ENCODE measurements around the gene CDK5RAP1. TPM values are rescaled to one million over a fixed set of nuclear protein-coding genes. Genes with fewer than 3 reads are reported as not detected.

The CDK5RAP1 gene
- total RNA-seq, 2 experiments from 2014 or later = 32.1 to 49.4 TPM

GRCh38 chr20:33337531-33338165, 63.7 kb downstream of the CDK5RAP1 start:
- CTCF ChIA-PET (ENCODE audit: unreplicated experiment) = no interaction called here
- peak overlapping the region; percentile 12; the same call in 1 of the 2 replicates for H3K4me2 ChIP-seq (ENCODE audit: low read length)
- no peaks in the 10 kb centered on the region for H3K9me2 ChIP-seq (ENCODE audit: insufficient read depth, low read length)
- peaks cover 11% of the 10 kb centered on the region for H3K4me1 ChIP-seq (ENCODE audit: insufficient read depth, low read length, poor library complexity, severe bottlenecking)
- POLR2A ChIA-PET = no interaction called here
- TF ChIP-seq, protein P1, sequence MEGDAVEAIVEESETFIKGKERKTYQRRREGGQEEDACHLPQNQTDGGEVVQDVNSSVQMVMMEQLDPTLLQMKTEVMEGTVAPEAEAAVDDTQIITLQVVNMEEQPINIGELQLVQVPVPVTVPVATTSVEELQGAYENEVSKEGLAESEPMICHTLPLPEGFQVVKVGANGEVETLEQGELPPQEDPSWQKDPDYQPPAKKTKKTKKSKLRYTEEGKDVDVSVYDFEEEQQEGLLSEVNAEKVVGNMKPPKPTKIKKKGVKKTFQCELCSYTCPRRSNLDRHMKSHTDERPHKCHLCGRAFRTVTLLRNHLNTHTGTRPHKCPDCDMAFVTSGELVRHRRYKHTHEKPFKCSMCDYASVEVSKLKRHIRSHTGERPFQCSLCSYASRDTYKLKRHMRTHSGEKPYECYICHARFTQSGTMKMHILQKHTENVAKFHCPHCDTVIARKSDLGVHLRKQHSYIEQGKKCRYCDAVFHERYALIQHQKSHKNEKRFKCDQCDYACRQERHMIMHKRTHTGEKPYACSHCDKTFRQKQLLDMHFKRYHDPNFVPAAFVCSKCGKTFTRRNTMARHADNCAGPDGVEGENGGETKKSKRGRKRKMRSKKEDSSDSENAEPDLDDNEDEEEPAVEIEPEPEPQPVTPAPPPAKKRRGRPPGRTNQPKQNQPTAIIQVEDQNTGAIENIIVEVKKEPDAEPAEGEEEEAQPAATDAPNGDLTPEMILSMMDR (conservative IDR thresholded peaks at IDR 0.05; ENCODE audit: low read length) = no peak
- no peak for TF ChIP-seq EZH2phosphoT487 (IDR thresholded peaks at IDR 0.05; ENCODE audit: borderline replicate concordance, low read depth, low read length)
- no peaks in the 10 kb centered on the region for H4K20me1 ChIP-seq (ENCODE audit: insufficient read depth, low read length)
- intact Hi-C loops (cut with micrococcal nuclease; ENCODE audit: unreplicated experiment) = no loop called here
- H3K4me3 ChIP-seq (ENCODE audit: low read depth, low read length, poor library complexity, severe bottlenecking) = no peak overlapping the region
- H3K36me3 ChIP-seq (ENCODE audit: insufficient read depth, low read length) = no peaks in the 10 kb centered on the region
- no peak for DNase-seq (ENCODE audit: low spot score)
- H2AFZ ChIP-seq (ENCODE audit: low read length) = peak overlapping the region; percentile 36; the same call in 1 of the 2 replicates
- no peaks in the 10 kb centered on the region for H3K9me3 ChIP-seq (ENCODE audit: low read length)
- no TSS peak for BruUV-seq (replicated peaks)
- no peaks in the 10 kb centered on the region for H3K79me2 ChIP-seq (ENCODE audit: insufficient read depth, low read depth, low read length)
- no peak overlapping the region for H3K27ac ChIP-seq (ENCODE audit: low read depth, low read length, poor library complexity, severe bottlenecking)

DNA sequence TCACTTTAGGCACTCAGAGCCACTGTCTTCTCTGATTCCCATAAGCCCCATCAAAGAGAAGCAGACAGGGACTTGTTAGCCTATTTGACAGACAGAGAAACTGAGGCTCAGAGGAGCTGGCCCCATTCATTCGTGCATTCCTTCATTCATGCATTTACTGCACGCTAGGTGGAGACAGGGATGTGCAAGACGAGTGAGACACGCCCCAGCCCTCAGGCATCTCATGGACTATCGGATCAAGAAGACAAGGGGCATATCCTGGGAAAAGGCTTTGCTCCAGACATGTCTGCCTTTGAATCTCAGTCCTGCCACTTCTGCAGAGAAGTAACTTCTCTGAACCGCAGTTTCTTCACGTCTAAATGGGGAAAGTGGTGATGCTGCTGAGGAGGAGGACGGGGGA, 64.2 kb downstream of the CDK5RAP1 start:
- intact Hi-C loops (cut with micrococcal nuclease; ENCODE audit: unreplicated experiment) = no loop called here
- DNase-seq (ENCODE audit: low spot score) = no peak
- Histone ChIP-seq H3K4me2 (ENCODE audit: low read length) (no peak overlapping the region), H3K79me2 (ENCODE audit: insufficient read depth, low read depth, low read length) (no peaks in the 10 kb centered on the region), H3K4me1 (ENCODE audit: insufficient read depth, low read length, poor library complexity, severe bottlenecking) (peaks cover 11% of the 10 kb centered on the region), H2AFZ (ENCODE audit: low read length) (0 out of 2 replicates have a peak overlapping the region, but pooled peaks have one; percentile 36), H3K36me3 (ENCODE audit: insufficient read depth, low read length) (no peaks in the 10 kb centered on the region), H4K20me1 (ENCODE audit: insufficient read depth, low read length) (no peaks in the 10 kb centered on the region), H3K27ac (ENCODE audit: low read depth, low read length, poor library complexity, severe bottlenecking) (no peak overlapping the region), H3K9me3 (ENCODE audit: low read length) (no peaks in the 10 kb centered on the region), H3K4me3 (ENCODE audit: low read depth, low read length, poor library complexity, severe bottlenecking) (no peak overlapping the region), H3K9me2 (ENCODE audit: insufficient read depth, low read length) (no peaks in the 10 kb centered on the region)
- ChIA-PET POLR2A (no interaction called here), CTCF (ENCODE audit: unreplicated experiment) (no interaction called here)
- BruUV-seq (replicated peaks) = no TSS peak
- TF ChIP-seq, protein P1 (conservative IDR thresholded peaks at IDR 0.05; ENCODE audit: low read length) = no peak; the same call in 1 of the 2 replicates
- no peak for TF ChIP-seq EZH2phosphoT487 (IDR thresholded peaks at IDR 0.05; ENCODE audit: borderline replicate concordance, low read depth, low read length)

- CTCF ChIA-PET (ENCODE audit: unreplicated experiment) = no interaction called here
- Histone ChIP-seq H3K9me2 (ENCODE audit: insufficient read depth, low read length) (no peaks in the 10 kb centered on the region), H3K27ac (ENCODE audit: low read depth, low read length, poor library complexity, severe bottlenecking) (no peak overlapping the region), H3K4me3 (ENCODE audit: low read depth, low read length, poor library complexity, severe bottlenecking) (no peak overlapping the region), H4K20me1 (ENCODE audit: insufficient read depth, low read length) (no peaks in the 10 kb centered on the region), H3K79me2 (ENCODE audit: insufficient read depth, low read depth, low read length) (no peaks in the 10 kb centered on the region), H3K36me3 (ENCODE audit: insufficient read depth, low read length) (no peaks in the 10 kb centered on the region), H3K4me2 (ENCODE audit: low read length) (no peak overlapping the region), H3K9me3 (ENCODE audit: low read length) (no peaks in the 10 kb centered on the region), H2AFZ (ENCODE audit: low read length) (no peak overlapping the region), H3K4me1 (ENCODE audit: insufficient read depth, low read length, poor library complexity, severe bottlenecking) (peaks cover 11% of the 10 kb centered on the region)
- no peak for DNase-seq (ENCODE audit: low spot score)
- intact Hi-C loops (cut with micrococcal nuclease; ENCODE audit: unreplicated experiment) = no loop called here
- POLR2A ChIA-PET = no interaction called here
- BruUV-seq (replicated peaks) = no TSS peak
- no peak for TF ChIP-seq EZH2phosphoT487 (IDR thresholded peaks at IDR 0.05; ENCODE audit: borderline replicate concordance, low read depth, low read length)
- TF ChIP-seq, protein P1 (conservative IDR thresholded peaks at IDR 0.05; ENCODE audit: low read length) = no peak
Observed at GRCh38 chr20:33336375-33336774, 64.9 kb downstream of the CDK5RAP1 start.
